ENCODE data around the gene ARIH1.
"Not testable (repeated sequence)": the region's sequence is repeated elsewhere in the genome, so short reads cannot be mapped to it uniquely, and the experiment has no call there.

The ARIH1 gene

DNA sequence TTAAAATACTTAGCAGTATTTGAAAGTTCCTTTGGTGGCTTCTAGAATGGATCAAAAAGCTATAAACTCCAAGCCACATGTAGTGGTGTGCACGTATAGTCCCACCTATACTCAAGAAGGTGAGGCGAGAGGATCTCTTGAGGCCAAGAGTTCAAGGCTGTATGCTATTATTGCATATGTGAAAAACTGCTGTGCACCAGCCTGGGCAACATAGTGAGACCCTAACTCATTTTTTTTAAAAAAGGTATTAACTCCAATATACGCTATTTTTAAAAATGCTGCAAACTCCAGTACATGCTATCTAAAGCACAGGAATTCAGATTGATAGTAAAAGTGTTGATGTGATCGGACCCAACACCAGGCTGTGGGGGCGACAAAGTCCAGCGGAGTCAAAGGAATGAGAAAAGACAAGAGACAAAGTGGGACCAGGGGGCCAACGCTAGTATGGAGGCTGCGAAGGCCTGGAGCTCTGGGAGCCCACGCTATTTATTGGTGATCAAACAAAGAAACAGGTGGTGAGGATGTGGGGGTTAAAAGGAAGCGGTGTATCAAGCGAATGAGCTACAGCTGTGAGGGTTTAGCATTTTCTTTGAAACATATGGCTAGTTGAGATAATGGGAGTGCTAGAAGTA, 66.6 kb downstream of the ARIH1 start:
- peak; percentile 52 to 80 for DNase-seq

DNA sequence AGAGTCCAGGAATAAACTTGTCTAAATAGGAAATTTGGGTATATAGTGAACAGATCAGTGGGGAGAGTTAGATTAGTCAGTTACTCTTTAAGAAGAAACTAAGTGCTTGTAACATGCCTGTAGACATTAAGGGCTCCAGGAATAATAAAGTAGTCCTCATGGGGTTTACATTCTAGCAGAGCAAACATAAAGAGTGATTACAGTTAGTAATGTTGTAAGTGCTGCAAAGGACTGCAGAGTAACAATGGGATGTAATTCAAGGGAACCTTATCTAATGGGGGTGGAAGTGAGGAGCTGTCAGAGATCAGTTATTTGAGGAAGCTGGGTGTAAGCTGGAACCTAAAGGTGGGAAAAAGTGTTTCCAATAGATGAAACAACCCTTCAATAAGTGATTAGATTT, 67.5 kb downstream of the ARIH1 start:
- DNase-seq, result no peak

DNA sequence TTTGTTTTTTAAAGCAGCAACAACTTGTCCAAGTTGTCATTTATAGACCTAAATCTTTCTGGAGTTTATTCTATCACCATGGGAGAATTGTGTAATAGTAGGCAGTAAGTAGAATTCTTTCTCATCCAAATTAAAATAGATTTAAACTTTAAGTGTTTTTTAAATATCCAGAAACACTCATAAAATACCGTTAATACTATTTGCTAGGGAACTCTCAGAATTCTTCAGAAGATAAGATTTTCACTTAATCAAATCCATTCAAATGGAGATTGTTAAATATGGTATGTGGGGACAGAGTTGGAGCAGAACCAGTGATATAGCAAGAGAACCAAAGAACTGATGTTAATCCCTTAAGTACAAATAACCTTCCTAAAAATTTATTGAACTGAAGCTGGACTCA, 71.0 kb downstream of the ARIH1 start:
- no peak for DNase-seq

DNA sequence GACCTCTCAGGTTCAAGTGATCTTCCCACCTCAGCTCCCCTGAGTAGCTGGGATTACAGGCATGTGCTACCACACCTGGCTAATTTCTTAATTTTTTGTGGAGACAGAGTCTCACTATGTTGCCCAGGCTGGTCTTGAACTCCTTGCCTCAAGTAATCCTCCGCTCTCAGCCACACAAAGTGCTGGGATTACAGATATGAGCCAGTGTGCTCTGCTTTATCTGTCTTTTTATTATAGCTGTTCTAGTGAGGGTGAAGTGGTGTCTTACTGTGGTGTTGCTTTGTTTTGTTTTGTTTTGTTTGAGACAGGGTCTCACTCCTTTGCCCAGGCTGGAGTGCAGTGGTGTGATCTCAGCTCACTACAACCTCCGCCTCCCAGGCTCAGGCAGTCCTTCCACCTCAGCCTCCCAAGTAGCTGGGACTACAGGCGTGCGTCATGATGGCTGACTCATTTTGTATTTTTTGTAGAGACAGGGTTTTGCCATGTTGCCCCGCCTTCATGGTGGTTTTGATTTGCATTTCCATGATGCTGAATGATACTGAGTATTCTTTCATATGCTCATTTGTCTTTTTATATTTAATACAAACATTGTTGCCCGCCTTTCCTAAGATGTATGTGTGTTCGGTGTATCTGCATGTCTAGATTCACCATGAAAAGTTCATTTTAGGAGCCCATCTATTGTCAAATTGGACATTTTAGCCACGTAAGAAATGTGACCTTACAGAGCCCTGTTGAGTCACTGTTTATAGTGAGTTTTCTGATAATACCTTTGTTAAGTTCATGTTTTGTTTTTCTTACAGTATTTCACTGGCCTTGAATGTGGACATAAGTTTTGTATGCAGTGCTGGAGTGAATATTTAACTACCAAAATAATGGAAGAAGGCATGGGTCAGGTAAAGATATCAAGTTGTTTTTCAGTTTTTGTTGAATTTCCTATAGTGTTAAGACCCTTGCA, 80.6 kb downstream of the ARIH1 start:
- no peak for DNase-seq

DNA sequence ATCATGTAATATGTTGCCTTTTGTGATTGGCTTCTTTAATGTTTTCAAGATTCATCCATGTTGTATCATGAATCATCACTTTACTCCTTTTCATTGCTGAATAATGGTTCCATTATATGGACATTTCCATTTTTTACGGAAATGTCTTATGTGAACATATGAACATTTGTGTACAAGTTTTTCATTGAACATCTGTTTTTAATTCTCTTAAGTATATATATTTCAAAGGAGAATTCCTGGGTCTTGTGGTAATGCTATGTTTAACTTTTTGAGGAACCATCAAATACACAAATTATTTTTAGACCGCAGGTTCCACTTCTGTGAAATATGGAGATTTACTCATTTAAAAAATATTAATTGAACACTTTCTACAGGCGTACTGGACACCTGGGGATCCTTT, 85.7 kb downstream of the ARIH1 start:
- DNase-seq, result no peak

DNA sequence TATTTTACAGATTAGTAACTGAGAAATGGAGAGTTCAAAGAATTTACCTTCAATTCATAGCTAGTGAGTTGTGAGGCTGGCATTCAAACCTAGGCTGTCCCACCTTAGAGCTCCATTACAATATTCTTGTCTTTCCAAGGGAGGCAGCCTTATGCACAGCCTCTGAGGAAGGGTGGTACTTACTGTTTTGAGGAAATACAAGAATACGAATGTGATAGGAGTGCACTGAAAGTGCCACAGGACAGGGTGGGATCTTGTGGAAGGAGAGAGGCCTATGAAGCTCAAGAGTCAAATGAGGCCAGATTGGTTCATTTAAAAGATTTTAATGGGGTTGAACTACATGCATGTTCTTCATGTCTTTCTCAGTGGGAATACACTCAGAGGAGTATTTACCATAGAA, 86.3 kb downstream of the ARIH1 start:
- DNase-seq, result no peak

DNA sequence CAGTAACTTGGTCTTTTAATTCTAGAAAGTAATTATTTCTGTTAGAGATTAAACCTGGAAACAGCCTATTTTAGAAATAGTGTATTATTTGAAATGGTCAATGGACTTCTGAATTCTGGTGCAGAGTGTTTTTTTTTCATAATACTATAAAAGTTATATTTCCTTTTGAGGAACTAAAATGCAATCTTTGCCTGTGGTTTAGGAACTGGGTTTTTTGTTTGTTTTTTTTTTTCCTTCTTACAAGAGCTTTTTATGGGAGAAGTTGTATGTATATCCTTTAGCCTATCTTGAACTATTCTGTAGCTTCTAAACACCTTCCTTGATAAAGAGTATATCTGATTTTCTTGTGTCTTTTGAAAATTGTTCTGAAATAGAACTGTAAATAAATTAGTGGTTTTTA, 88.3 kb downstream of the ARIH1 start:
- no peak for DNase-seq

DNA sequence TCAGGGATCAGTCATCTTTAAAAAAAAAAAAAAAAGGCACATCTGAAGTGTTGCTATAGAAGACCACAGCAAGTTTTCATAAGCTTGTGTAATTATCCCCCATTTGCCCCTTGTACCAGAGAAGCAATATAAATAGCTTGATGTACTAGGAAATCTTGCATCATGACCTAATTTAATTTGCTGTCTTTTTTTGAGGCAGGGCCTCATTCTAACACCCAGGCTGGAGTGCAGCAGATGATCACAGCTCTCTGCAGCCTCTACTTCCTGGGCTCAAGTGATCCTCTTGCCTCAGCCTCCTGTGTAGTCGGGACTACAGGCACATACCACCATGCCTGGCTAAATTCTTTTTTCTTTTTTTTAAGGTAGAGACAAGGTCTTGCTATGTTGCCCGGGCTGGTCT, 88.7 kb downstream of the ARIH1 start:
- DNase-seq, result no peak

DNA sequence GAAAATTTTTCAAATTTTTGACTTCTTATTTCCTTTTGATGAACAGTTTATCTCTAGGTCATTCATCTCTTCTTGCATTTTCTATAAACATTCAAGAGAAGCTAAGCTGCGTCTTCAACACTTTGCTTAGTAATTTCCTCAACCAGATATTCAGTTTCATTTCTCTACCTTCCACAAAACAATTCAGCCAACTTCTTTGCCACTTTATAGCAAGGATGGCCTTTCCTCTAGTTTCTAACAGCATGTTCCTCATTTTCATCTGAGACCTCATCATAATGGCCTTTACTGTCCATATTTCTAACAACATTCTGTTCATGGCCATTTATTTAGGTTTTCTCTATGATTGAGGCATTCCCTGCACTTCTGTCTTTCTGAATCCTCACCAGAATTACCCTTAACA, 90.0 kb downstream of the ARIH1 start:
- no peak for DNase-seq

DNA sequence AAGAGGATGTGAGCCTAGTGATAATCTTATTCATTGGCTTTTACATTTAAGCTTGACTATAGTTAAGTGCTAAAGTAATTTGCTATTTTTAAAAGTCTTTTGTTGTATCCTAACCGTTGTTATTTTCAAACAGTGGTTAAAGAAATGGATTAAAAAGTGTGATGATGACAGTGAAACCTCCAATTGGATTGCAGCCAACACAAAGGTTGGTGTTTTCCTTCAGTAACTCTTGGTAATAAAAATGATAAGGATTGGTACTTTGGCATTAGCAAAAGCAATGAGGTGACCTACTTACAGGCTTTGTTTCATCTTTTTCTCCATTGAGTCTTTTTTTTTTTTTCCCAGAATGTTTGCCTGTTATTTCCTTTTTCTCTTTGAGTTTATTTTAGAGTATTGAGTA, 92.8 kb downstream of the ARIH1 start:
- DNase-seq, result no peak

DNA sequence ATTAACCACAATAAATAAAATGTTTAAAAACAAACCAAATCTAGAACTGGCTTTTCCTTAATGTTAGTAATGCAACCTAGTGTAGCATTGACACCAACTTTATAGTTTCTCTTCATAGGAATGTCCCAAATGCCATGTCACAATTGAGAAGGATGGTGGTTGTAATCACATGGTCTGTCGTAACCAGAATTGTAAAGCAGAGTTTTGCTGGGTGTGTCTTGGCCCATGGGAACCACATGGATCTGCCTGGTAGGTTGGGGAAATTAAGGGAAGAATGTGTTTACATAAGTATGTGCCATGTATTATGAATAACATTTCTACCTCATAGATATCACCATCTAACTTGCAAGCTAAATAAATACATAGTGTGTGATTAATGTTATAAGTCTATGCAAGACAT, 95.9 kb downstream of the ARIH1 start:
- DNase-seq, result no peak

DNA sequence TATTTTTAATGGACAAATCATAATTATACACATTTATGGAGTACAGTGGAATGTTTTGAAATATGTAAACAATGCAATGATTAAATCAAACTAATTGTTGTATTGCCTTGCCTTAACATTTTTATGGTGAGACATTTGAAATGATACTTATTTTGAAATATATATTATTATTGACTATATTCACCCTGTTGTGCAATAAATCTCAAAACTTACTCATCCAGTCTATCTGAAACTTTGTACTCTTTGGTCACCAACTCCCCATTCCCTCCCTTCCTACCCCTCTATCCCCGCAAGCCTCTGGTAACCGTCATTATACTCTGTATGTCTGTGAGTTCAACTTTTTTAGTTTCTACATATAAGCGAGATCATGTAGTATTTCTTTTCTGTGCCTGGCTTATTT, 105.7 kb downstream of the ARIH1 start:
- DNase-seq, result no peak

DNA sequence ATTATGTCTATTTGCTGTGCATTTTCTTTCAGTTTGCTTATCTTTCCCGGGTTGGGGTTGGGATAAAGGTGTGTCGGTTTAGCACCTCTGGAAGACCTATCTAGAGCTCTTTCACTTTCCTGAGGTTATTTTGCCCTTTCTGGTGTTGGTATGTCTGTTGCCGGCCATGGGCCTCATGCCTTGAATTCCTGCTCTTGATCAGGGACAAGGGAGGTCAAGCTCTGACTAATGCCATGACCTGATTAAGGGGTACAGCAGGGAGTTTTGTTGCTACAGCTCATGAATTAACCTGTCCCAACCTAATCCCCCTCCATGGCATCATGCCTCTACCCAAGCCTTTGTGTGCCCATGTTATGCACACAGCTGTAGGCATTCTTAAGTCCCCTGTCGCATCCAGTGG, 109.9 kb downstream of the ARIH1 start:
- no peak for DNase-seq

DNA sequence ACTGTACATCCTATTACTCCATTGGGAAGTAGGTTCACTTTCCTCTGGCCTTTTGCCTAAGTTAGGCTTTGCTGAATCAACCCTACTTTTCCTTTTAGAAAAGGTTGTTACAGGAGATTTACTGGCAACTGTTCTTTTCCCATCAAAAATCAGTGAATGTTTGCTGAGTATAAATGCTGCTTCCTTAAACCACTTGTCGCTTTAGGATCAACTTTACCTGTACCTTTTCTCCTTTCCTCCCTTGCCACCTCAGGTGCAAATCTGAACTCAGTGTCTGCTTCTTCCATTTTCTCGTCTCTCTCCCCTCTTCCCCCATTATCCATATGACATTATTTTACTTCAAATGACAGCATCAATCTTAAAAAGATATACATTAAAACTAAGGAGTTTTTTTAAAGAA, 110.9 kb downstream of the ARIH1 start:
- no peak for DNase-seq

DNA sequence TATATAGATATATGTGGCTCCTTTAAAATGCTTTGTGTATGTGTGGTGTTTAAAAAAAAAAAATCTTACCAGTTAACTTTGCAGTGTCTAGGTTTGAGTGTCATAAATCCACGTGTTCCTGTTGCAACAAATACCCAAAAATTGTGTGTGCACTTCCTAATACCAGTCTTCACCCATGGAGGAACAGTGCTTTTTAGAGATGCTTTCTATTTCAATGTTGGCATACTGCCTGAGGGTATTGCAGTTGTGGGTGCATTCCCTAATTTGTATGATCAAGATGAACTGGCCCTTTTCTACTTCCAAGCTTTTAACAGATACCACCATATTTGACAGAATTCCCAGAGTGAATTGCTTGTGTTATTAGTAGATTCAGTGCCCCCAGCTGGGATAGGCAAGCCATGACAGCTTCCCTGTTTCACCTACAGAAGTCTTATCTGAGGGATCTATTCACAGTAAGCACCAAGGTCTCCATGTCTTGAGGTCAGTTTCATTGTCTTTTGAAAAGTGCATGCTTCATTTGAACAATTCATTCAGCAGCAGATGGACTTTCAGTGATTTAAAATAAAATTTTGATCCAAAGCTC, 111.4 kb downstream of the ARIH1 start:
- peak in 1 of 2 experiments; percentile 52 for DNase-seq

DNA sequence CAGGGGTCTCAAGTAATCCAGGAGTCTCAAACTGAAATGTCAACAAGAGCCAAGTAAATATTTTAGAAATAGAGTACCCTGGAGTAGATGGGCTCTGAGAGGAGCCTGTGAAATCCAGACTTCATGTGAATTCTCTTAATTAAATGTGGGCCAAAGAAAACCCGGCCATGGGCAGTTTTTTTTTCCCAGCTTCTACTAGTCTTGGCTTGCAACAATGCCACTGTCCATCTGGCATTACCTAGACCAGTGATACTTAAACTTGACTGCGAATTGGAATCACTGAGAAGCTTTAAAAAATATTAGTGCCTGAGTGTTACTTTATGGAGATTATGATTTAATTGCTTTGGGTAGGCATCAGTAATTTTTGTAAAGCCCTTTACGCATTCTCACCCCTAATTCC, 114.0 kb downstream of the ARIH1 start:
- no peak for DNase-seq

DNA sequence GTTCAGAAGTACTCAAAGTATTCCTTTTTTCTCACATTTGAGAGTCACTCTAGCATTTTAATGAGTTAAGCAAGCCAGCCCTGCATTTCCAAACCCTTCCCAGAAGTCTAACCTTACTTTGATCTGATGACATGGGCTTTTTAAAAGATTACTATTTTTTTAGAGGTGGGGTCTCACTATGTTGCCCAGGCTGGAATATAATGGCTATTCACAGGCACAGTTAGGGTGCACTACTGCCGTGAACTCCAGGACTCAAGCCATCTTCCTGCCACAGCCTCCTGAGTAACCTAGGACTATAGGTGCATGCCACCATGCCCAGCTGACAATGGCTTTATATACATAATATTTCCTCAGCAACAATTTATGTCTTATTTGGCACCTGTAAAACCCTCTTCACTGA, 116.3 kb downstream of the ARIH1 start:
- DNase-seq, result no peak

DNA sequence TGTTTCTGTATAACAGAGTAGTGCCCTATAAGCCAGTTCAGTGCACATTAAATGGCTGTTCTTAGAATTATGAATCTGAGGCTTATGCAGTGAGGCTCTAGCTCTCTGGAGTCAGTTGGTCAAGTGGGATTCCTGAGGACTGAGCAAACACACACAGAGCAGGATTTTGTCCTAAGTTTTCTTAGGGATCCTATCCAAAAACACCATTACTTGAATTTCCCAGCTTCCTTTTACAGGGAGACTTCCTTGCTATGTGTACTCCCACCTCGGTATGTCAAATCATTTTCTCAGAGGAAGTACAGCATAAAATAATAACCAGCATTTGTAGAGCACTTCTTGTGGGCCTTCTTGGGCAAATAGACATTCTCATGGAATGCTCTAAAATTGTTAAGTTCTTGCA, 117.2 kb downstream of the ARIH1 start:
- DNase-seq, result no peak

DNA sequence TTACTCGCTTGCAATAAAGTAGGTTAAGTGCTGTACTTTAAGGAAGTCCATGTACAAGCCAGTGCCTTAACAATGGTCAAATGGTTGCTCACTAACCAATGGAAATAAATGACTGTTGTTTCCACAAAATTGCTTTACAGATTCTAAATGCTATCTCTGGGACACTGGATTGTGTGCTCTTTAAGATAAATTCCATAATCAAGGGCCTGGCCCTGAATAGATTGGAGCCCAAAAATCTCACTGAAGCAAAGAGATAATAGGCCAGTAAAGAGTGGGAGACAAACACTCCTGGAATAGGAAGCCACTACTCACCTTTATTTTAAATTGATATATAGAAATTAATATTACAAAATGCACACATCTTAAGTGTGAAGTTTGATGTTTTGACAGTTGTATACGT, 118.0 kb downstream of the ARIH1 start:
- DNase-seq, result no peak

DNA sequence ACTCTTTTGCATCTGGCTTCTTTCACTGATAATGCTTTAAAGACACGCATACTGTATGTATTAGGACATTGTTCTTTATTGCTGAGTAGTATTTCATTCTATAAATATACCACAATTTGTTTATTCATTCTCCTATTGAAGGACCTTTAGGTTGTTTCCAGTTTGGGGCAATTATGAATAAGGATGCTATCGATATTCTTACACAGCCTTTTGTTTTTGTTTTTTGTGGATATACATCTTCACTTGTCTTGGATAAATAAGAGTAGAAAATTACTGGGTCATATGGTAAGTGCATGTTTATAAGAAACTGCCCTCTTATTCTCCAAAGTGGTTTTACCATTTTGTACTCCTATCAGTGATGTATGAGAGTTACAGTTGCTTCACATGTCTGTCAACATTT, 118.5 kb downstream of the ARIH1 start:
- no peak for DNase-seq

DNA sequence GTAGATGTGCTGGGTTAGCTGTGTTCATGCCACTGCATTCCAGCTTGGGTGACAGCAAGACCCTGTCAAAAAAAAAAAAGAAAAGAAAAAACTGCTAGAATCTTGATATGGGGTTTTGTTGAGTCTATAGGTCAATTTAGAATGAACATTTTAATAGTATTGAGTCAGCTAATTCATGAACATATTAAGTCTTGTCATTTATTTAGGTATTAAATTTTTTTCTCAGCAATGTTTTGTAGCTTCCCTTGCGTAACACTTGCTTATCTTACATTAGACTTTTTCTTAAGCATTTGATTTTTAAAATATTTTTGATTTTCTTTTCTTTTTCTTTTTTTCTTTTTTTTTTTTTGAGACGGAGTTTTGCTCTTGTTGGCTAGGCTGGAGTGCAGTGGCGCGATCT, 119.7 kb downstream of the ARIH1 start:
- DNase-seq, result no peak

DNA sequence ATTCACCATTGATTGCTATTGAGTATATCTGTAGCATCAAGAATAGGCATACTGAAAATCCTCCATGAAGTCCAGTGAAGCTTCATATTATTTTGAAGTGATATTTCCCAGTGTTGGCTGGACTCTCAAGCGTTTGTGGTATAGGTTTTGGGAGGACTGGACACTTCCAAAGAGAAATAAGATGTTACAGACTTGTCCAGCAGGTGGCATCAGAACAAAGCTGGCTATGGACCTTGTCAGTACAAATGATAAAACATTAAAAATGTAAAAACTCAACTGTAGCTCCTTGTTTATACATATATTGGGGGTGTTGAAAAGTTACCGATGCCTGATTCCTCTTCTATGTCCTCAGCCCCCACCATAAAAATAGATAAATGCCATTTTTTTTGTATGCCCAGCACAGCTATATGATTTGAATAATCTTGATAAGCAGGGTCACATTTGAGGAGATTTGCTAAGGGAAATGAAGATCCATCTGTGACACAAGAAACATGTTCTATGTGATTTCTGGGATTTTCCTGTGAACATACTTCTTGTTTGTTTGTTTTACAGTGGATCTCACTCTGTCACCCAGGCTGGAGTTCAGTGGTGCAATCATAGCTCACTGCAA, 125.8 kb downstream of the ARIH1 start:
- DNase-seq, result peak; percentile 8 to 57

DNA sequence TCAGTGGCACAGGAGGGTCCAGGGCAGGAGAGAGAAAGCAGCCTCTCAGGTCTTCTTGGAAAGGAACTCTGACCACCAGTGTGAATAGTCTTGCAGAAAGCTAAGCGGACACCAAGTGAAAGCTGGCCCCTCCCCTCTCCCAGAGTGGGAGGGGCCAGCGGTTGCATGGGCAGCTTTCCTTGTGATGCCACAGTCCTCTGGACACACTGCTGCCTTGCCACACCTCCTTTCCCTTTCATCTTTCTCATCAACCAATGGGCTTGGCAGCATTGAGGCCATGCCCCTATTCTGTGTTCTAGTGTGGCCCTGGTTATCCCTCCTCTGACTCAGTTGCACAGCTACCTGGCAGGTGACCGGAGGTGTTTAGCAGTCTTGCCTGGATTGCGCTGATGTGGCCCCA, 130.7 kb downstream of the ARIH1 start:
- DNase-seq, result no peak

DNA sequence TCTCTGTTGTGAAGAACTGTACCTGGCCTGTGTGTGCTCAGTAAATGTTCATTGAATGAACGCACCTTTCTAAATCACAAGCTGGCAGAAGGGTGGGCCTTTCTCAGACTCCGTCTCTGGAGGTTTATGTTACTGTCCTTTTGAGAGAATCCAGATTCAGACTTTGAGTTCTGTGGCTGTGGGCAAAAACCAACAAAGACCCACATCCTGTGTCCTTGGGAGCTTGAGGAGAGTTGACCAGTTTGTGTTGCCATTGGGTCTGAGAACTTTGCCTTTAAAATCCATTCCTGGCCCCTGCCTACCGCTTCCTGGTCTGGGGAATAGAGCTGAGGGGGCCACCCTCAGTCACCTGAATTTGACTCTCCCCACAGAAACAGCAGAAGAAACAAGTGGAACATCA, 134.0 kb downstream of the ARIH1 start:
- not testable (repeated sequence) for DNase-seq
